ENCODE data around the gene CFD. TPM values are rescaled to one million over a fixed set of nuclear protein-coding genes. Genes with fewer than 3 reads are reported as not detected.
"Not testable (repeated sequence)": the region's sequence is repeated elsewhere in the genome, so short reads cannot be mapped to it uniquely, and the experiment has no call there.

The CFD gene
- total RNA-seq, 1 donor from 2014 or later: 5.8 TPM

DNA sequence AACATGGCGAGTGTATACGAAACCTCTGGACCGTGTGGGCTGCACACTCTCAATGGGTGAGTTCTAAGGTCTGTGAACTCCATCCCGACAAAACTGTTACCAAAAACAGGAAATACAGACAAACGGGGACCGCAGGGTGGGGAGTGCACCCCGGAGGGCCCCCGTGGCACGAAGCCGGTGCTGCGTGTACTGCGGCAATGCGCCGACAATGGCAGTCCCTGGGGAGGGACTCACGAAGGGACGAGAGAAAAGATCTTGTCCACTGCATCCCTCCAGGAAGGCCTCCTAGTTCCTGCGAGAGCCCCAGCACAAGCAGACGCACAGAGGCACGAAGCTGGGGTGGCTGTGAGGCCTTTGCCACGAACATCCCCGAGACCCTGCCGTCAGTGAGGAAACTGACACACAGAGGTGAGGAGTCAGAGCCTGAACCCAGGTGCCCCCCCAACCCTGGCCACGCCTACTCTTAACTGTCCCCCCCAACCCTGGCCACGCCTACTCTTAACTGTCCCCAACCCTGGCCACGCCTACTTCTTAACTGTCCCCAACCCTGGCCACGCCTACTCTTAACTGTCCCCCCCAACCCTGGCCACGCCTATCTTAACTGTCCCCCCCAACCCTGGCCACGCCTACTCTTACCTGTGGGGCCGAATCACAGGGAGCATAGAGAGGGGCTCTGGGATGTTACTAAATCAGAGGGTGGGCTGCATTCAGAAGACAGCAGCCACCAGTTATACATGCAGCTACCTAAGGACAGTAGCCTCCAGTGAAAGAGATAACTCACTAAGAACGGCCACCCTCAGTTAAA, 29.3 kb downstream of the CFD start:
- no peak for DNase-seq

GRCh38 chr19:889662-890295, 30.3 kb downstream of the CFD start:
- no peak for DNase-seq

- DNase-seq: no peak
Measured at GRCh38 chr19:890831-891230, 31.4 kb downstream of the CFD start.

DNA sequence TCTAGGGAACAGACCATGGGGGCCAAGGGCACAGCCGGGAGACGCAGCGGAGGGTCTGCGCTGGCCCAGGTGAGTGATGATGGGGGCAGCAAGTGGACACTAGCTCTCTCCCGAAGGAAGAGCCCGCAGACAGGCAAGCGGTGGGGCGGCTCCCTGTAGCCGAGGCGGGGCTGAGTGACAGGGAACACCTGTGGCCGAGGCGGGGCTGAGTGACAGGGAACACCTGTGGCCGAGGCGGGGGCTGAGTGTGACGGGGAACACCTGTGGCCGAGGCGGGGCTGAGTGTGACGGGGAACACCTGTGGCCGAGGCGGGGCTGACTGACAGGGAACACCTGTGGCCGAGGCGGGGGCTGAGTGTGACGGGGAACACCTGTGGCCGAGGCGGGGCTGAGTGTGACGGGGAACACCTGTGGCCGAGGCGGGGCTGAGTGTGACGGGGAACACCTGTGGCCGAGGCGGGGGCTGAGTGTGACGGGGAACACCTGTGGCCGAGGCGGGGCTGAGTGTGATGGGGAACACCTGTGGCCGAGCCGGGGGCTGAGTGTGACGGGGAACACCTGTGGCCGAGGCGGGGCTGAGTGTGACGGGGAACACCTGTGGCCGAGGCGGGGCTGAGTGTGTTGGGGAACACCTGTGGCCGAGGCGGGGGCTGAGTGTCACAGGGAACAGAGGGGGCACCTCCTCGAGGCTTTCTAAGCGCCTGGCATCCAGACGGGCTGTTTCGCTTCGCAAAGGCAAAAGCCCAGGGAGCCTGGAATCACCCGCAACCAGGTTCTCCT, 32.1 kb downstream of the CFD start:
- not testable (repeated sequence) for DNase-seq

GRCh38 chr19:892243-892893, 32.9 kb downstream of the CFD start:
- peak; percentile 42 for DNase-seq

GRCh38 chr19:892894-893689, 33.6 kb downstream of the CFD start, which contains the start of the genes MED16 and RNU6-9:
Gene MED16 (minus strand): TSS chr19:893187. CDS start chr19:891131, 2,056 bp downstream.
Gene RNU6-9 (plus strand): TSS chr19:893484.
- peak; percentile 98 for DNase-seq

DNA sequence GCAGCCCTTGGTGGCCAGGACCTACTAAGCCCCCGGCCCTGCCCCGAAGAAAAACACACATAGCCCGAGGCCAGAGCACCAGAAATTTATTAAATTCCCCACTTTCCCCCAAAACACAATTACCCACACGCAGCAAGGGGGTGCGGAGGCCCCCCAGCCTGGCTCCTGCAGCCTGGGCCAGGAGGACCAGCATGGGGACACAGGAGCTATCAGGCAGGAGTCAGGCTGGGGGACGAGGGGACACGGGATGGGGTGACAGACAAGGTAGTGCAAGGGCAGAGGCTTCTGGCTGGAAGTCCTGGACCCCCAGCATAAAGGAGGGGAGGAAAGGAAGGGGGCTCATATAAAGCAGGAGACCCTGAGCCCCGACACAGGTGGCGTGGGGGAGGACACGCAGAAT, 37.0 kb downstream of the CFD start:
- no peak for DNase-seq

DNA sequence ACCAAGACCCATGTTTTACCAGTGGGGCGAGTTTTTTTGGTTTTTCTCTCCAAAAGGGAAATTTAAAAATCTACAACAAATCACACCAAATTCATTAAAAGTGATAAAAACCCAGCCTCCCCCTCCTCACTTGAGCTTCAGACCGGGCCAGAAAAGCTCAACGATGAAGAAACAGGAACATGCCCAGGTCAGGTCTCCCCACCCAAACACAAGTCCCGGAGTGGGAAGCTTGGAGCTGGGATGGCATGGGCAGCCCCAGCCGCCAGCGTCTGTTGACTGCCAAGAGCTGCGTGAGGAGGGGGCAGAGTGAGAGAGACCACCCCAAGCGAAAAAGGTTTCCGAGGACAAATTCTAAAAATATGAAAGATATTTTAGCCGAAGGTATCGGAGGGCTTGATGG, 37.5 kb downstream of the CFD start:
- no peak for DNase-seq

GRCh38 chr19:897442-898039, 38.1 kb downstream of the CFD start:
- no peak for DNase-seq

GRCh38 chr19:898663-899062, 39.2 kb downstream of the CFD start:
- no peak for DNase-seq

- no peak for DNase-seq
Measured at GRCh38 chr19:899336-900042, 40.0 kb downstream of the CFD start.

- DNase-seq: no peak
Measured at GRCh38 chr19:900043-900301, 40.5 kb downstream of the CFD start.

GRCh38 chr19:900302-901111, 41.0 kb downstream of the CFD start:
- DNase-seq: no peak

GRCh38 chr19:901216-902092, 42.0 kb downstream of the CFD start:
- DNase-seq: no peak

- no peak for DNase-seq
Measured at GRCh38 chr19:902093-902370, 42.6 kb downstream of the CFD start.

GRCh38 chr19:902446-903226, 43.2 kb downstream of the CFD start:
- DNase-seq: no peak

DNA sequence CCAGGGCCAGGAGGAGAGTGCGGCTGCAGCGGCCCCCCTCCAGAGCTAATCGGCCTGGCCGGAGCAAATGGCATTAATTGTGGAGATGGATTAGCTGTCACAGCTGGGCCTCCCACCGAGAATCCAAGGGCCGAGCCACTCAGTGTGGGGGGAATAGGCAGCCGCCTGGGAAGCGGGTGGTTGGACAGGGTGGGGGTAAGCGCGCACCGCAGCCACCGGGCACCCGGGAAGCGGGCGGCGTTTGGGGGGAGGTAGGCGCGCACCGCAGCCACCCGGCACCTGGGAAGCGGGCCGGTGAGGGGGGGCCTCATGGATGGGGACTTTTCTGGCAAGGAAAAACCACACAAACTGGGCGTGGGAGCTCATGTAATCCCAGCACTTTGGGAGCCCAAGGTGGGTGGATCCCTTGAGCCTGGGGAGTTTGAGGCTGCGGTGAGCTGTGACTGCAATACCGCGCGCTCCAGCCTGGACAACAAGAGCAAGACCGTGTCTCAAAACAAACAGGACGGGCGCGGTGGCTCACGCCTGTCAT, 43.9 kb downstream of the CFD start:
- peak; percentile 66 for DNase-seq

DNA sequence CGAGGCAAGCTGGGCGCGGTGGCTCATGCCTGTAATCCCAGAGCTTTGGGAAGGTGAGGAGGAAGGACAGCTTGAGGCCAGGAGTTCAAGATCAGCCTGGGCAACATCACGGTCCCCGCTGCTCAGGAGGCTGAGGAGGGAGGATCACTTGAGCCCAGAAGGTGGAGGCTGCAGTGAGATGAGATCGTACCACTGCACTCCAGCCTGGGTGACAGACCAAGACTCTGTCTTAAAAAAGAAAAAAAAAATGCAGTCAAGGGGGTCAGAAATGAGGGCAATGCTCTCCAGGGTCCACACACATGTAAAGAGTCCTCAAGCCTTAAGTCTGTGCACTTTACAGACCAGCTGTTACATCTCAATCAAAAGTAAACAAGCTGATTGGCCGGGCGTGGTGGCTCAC, 45.1 kb downstream of the CFD start:
- DNase-seq: no peak

Measured in tongue (tissue), 2 donors.